SU-DHL-6 (cell line): Measurements from ENCODE around the gene JAKMIP1.

Experiments
- H2AFZ ChIP-seq: fragments of 200-600 bp; sonication (generic); 2 replicates; pipeline ENCODE4 v1.6.1; 2014; ENCODE audit warnings: low read depth, mild to moderate bottlenecking, moderate library complexity, mixed read lengths, antibody characterized with exemption, low read length; ENCODE audit not compliant: severe bottlenecking
- H3F3A ChIP-seq: fragments of 200-600 bp; shearing (Covaris generic); 2 replicates; pipeline ENCODE4 v1.6.0; 2016; ENCODE audit warnings: antibody characterized with exemption, mild to moderate bottlenecking; ENCODE audit not compliant: insufficient read depth
- H3K27ac ChIP-seq: fragments of 200-600 bp; sonication (generic); 2 replicates; pipeline ENCODE4 v1.5.1; 2016; ENCODE audit warnings: low read depth, mild to moderate bottlenecking, low read length, moderate library complexity, mixed read lengths
- H3K27me3 ChIP-seq: fragments of 200-600 bp; sonication (generic), shearing (Covaris generic); 2 replicates; pipeline ENCODE4 v1.6.0; 2014; ENCODE audit warnings: mild to moderate bottlenecking, low read length
- H3K36me3 ChIP-seq: fragments of 200-600 bp; sonication (generic); 2 replicates; pipeline ENCODE4 v1.6.1; 2014; ENCODE audit warnings: mild to moderate bottlenecking, low read length, mixed read lengths
- H3K4me2 ChIP-seq: fragments of 300-600, 200-600 bp; shearing (Covaris generic), sonication (generic); 2 replicates; pipeline ENCODE4 v1.6.0; 2014; ENCODE audit warnings: low read length, low read depth, mild to moderate bottlenecking; ENCODE audit not compliant: poor library complexity, severe bottlenecking
- H3K4me3 ChIP-seq: fragments of 200-600 bp; sonication (generic); 2 replicates; pipeline ENCODE4 v1.5.1; 2014; ENCODE audit warnings: antibody characterized with exemption, low read length, mild to moderate bottlenecking, mixed read lengths; ENCODE audit not compliant: insufficient read depth, poor library complexity, severe bottlenecking
- H3K79me2 ChIP-seq: fragments of 200-600 bp; sonication (generic); 2 replicates; pipeline ENCODE4 v1.6.1; 2014; ENCODE audit warnings: mild to moderate bottlenecking, low read length, moderate library complexity; ENCODE audit not compliant: insufficient read depth
- H3K9ac ChIP-seq: fragments of 200-600 bp; sonication (generic); 2 replicates; pipeline ENCODE4 v1.7.0; 2014; ENCODE audit warnings: mild to moderate bottlenecking, low read length
- H3K9me2 ChIP-seq: fragments of 200-600 bp; sonication (generic); replicated peaks from 2 replicates; pipeline ENCODE4 v1.6.1; 2014; ENCODE audit warnings: low read length; ENCODE audit not compliant: insufficient read depth
- H3K9me3 ChIP-seq: fragments of 200-600 bp; sonication (generic); 2 replicates; pipeline ENCODE4 v1.6.1; 2014; ENCODE audit warnings: low read length, mixed read lengths; ENCODE audit not compliant: insufficient read depth
- H4K20me1 ChIP-seq: fragments of 200-600 bp; sonication (generic); 2 replicates; pipeline ENCODE4 v1.6.1; 2014; ENCODE audit warnings: low read depth, mild to moderate bottlenecking, antibody characterized with exemption, low read length, moderate library complexity, mixed read lengths
- CTCF ChIP-seq: fragments of 200-600 bp; sonication (generic); IDR thresholded peaks from one replicate; pipeline ENCODE4 v1.5.1; 2017; ENCODE audit warnings: antibody characterized with exemption, mild to moderate bottlenecking, low read length, moderate library complexity; ENCODE audit not compliant: insufficient read depth, poor library complexity, severe bottlenecking
- EZH2phosphoT487 ChIP-seq: fragments of 200-600 bp; sonication (generic), shearing (Covaris generic); conservative IDR thresholded peaks from 2 replicates; pipeline ENCODE4 v1.6.1; 2018; ENCODE audit warnings: mild to moderate bottlenecking, antibody characterized with exemption, low read length, moderate library complexity, mixed read lengths

The JAKMIP1 gene

DNA sequence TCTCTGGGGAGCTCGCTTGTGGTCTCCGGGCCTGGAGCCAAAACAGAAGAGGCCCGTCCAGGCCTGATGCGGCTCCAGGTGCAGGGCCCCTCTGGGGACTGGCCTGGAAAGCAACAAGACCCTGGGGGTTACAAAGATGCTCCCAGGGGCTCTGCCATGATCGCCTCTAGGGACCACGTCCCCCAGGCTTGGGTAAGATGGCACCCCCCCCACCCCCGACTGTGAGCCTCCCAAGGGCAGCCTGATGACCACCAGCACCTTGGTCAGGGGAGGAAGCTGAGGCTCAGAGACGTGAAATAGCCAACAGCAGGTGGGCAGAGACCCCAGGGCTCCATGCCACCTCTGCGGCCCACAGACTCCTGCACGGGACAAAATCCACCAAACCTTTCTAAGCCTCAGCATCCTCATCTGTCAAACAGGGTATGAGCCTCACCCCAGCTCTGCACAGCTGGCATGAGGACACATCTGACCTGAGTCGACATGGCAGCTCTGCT is 207.5 kb downstream of the JAKMIP1 start:
- no peaks in the 10 kb centered on the region for H3K27me3 ChIP-seq
- no peak overlapping the region for H3K4me3 ChIP-seq
- no peaks in the 10 kb centered on the region for H4K20me1 ChIP-seq
- H3K79me2 ChIP-seq: no peaks in the 10 kb centered on the region
- H3K9me3 ChIP-seq: no peaks in the 10 kb centered on the region
- H3K27ac ChIP-seq: no peak overlapping the region
- H3K9ac ChIP-seq: no peak overlapping the region
- H3K36me3 ChIP-seq: no peaks in the 10 kb centered on the region
- no peaks in the 10 kb centered on the region for H3F3A ChIP-seq
- no peaks in the 10 kb centered on the region for H3K9me2 ChIP-seq
- no peak for TF ChIP-seq EZH2phosphoT487
- no peak for TF ChIP-seq CTCF
- no peak overlapping the region for H3K4me2 ChIP-seq
- H2AFZ ChIP-seq: no peak overlapping the region

DNA sequence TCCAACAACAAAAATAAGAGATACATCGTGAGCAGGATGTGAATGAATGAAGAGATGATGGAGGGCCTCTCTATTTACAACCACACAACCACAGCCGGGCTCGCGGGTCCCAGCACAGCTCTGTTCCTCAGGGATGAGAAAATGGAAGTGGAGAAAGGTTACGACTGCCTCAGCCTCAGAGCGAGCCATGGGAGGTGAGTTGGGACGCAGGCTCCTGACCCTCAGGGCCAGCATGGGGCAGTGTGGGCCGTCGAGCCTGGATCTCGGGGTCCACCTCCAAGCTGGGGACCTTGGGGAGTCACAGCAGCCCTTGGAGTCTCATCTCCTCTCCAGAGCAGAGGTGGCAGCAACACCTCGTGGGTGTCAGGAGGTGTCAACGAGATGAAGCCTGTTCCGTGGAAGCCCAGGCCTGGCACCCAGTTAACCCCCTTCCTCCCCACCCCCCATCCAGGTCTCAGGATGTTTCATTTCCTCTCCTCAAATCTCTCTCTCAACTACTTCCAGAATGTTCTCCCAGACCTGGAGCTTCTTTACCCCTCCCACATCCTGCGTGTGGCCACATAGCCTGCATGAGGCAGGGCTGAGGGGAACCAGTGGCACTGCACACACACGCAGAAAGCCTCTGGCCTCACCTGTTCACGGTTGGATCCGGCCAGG is 208.1 kb downstream of the JAKMIP1 start:
- Histone ChIP-seq H3K9me2 (no peaks in the 10 kb centered on the region), H3K9ac (no peak overlapping the region), H3F3A (no peaks in the 10 kb centered on the region), H3K27me3 (no peaks in the 10 kb centered on the region), H4K20me1 (no peaks in the 10 kb centered on the region), H3K4me3 (no peak overlapping the region), H3K9me3 (no peaks in the 10 kb centered on the region), H2AFZ (no peak overlapping the region), H3K36me3 (no peaks in the 10 kb centered on the region), H3K27ac (no peak overlapping the region), H3K4me2 (no peak overlapping the region), H3K79me2 (no peaks in the 10 kb centered on the region)
- no peak for TF ChIP-seq EZH2phosphoT487
- TF ChIP-seq CTCF: no peak

DNA sequence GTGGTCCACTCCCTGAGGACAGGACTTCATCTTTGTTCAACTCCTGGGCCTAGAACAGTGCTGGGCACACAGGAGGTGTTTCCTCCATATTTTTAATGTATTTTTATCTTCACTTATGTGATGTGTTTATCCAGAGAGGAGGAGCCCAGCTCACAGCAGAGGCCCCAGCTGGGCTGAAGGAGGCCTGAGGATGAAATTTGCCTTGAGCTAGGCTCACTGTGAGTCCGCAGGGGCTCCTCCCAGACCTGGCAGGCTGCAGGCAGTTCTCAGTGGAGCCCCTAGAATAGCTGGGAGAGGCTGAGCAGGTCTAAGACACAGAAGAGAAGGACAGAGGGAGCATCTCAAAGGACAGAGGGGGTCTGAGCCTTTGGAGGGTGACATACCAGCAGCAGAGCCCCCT is 208.9 kb downstream of the JAKMIP1 start:
- Histone ChIP-seq H3K27me3 (no peaks in the 10 kb centered on the region), H3K4me2 (no peak overlapping the region), H3K9me3 (no peaks in the 10 kb centered on the region), H2AFZ (no peak overlapping the region), H3K27ac (no peak overlapping the region), H4K20me1 (no peaks in the 10 kb centered on the region), H3F3A (no peaks in the 10 kb centered on the region), H3K9ac (no peak overlapping the region), H3K9me2 (no peaks in the 10 kb centered on the region), H3K36me3 (no peaks in the 10 kb centered on the region), H3K79me2 (no peaks in the 10 kb centered on the region), H3K4me3 (no peak overlapping the region)
- TF ChIP-seq EZH2phosphoT487 (no peak), CTCF (no peak)
